ENCODE data around the gene MED10.

The MED10 gene

GRCh38 chr5:6350277-6351090, 27.9 kb downstream of the MED10 start:
- Mint-ChIP-seq H3K36me3 (ENCODE audit: insufficient read depth) (no peaks in the 10 kb centered on the region), H3K4me3 (no peak overlapping the region), H3K27ac (ENCODE audit: low read depth) (no peak overlapping the region), H3K27me3 (peaks cover 3% of the 10 kb centered on the region), H3K4me1 (no peaks in the 10 kb centered on the region), H3K9me3 (no peaks in the 10 kb centered on the region)
- DNase-seq (ENCODE audit: low spot score in 2 of 2) (no peak), ATAC-seq (replicated peaks; ENCODE audit: extremely low read depth, poor library complexity, severe bottlenecking) (no peak)

- H3K9me3 Mint-ChIP-seq, result no peaks in the 10 kb centered on the region
- H3K4me3 Mint-ChIP-seq, result no peak overlapping the region
- no peaks in the 10 kb centered on the region for H3K36me3 Mint-ChIP-seq (ENCODE audit: insufficient read depth)
- ATAC-seq (replicated peaks; ENCODE audit: extremely low read depth, poor library complexity, severe bottlenecking) (no peak), DNase-seq (ENCODE audit: low spot score in 2 of 2) (no peak)
- H3K27ac Mint-ChIP-seq (ENCODE audit: low read depth), result no peak overlapping the region
- H3K4me1 Mint-ChIP-seq, result no peaks in the 10 kb centered on the region
- peaks cover 11% of the 10 kb centered on the region for H3K27me3 Mint-ChIP-seq
These were observed 29.0 kb downstream of the MED10 start for GRCh38 chr5:6349387-6349786.

- DNase-seq (ENCODE audit: low spot score in 2 of 2) (no peak), ATAC-seq (replicated peaks; ENCODE audit: extremely low read depth, poor library complexity, severe bottlenecking) (no peak)
- Mint-ChIP-seq H3K27ac (ENCODE audit: low read depth) (no peak overlapping the region), H3K9me3 (no peaks in the 10 kb centered on the region), H3K36me3 (ENCODE audit: insufficient read depth) (no peaks in the 10 kb centered on the region), H3K27me3 (peaks cover 11% of the 10 kb centered on the region), H3K4me3 (no peak overlapping the region), H3K4me1 (no peaks in the 10 kb centered on the region)
These were observed 29.8 kb downstream of the MED10 start for GRCh38 chr5:6348476-6349000.

- no peak overlapping the region for H3K27ac Mint-ChIP-seq (ENCODE audit: low read depth)
These were observed 30.7 kb downstream of the MED10 start for GRCh38 chr5:6347673-6348072.

GRCh38 chr5:6347165-6347564, 31.2 kb downstream of the MED10 start:
- Mint-ChIP-seq H3K9me3 (no peaks in the 10 kb centered on the region), H3K4me1 (no peaks in the 10 kb centered on the region), H3K27me3 (peaks cover 11% of the 10 kb centered on the region), H3K4me3 (no peak overlapping the region), H3K36me3 (ENCODE audit: insufficient read depth) (no peaks in the 10 kb centered on the region), H3K27ac (ENCODE audit: low read depth) (no peak overlapping the region)
- no peak for ATAC-seq (replicated peaks; ENCODE audit: extremely low read depth, poor library complexity, severe bottlenecking)
- DNase-seq (ENCODE audit: low spot score in 2 of 2), result no peak

More at GRCh38 chr5:6347673-6348072, 30.7 kb downstream of the MED10 start:
- H3K4me1 Mint-ChIP-seq, result no peaks in the 10 kb centered on the region
- H3K4me3 Mint-ChIP-seq, result no peak overlapping the region
- peaks cover 11% of the 10 kb centered on the region for H3K27me3 Mint-ChIP-seq
- DNase-seq (ENCODE audit: low spot score in 2 of 2) (no peak), ATAC-seq (replicated peaks; ENCODE audit: extremely low read depth, poor library complexity, severe bottlenecking) (no peak)
- no peaks in the 10 kb centered on the region for H3K9me3 Mint-ChIP-seq
- no peaks in the 10 kb centered on the region for H3K36me3 Mint-ChIP-seq (ENCODE audit: insufficient read depth)

- ATAC-seq (replicated peaks; ENCODE audit: extremely low read depth, poor library complexity, severe bottlenecking) (no peak), DNase-seq (ENCODE audit: low spot score in 2 of 2) (no peak)
- no peak overlapping the region for H3K27ac Mint-ChIP-seq (ENCODE audit: low read depth)
- no peaks in the 10 kb centered on the region for H3K36me3 Mint-ChIP-seq (ENCODE audit: insufficient read depth)
- no peaks in the 10 kb centered on the region for H3K4me1 Mint-ChIP-seq
- H3K9me3 Mint-ChIP-seq, result no peaks in the 10 kb centered on the region
- no peak overlapping the region for H3K4me3 Mint-ChIP-seq
- H3K27me3 Mint-ChIP-seq, result peaks cover 11% of the 10 kb centered on the region
These were observed 33.8 kb downstream of the MED10 start for GRCh38 chr5:6344593-6344989.

GRCh38 chr5:6343951-6344592, 34.3 kb downstream of the MED10 start:
- ATAC-seq (replicated peaks; ENCODE audit: extremely low read depth, poor library complexity, severe bottlenecking) (no peak), DNase-seq (ENCODE audit: low spot score in 2 of 2) (no peak)
- H3K4me1 Mint-ChIP-seq, result no peaks in the 10 kb centered on the region
- H3K27me3 Mint-ChIP-seq, result peaks cover 11% of the 10 kb centered on the region
- no peak overlapping the region for H3K27ac Mint-ChIP-seq (ENCODE audit: low read depth)
- H3K9me3 Mint-ChIP-seq, result no peaks in the 10 kb centered on the region
- H3K4me3 Mint-ChIP-seq, result no peak overlapping the region
- H3K36me3 Mint-ChIP-seq (ENCODE audit: insufficient read depth), result no peaks in the 10 kb centered on the region

- ATAC-seq (replicated peaks; ENCODE audit: extremely low read depth, poor library complexity, severe bottlenecking), result no peak
- Mint-ChIP-seq H3K36me3 (ENCODE audit: insufficient read depth) (no peaks in the 10 kb centered on the region), H3K27me3 (peaks cover 11% of the 10 kb centered on the region), H3K27ac (ENCODE audit: low read depth) (no peak overlapping the region), H3K9me3 (no peaks in the 10 kb centered on the region), H3K4me3 (no peak overlapping the region), H3K4me1 (no peaks in the 10 kb centered on the region)
- no peak for DNase-seq (ENCODE audit: low spot score in 2 of 2)
These were observed 35.5 kb downstream of the MED10 start for GRCh38 chr5:6342689-6343315.

GRCh38 chr5:6340100-6340499, 38.2 kb downstream of the MED10 start:
- no peaks in the 10 kb centered on the region for H3K4me1 Mint-ChIP-seq
- ATAC-seq (replicated peaks; ENCODE audit: extremely low read depth, poor library complexity, severe bottlenecking) (no peak), DNase-seq (ENCODE audit: low spot score in 2 of 2) (no peak)
- H3K9me3 Mint-ChIP-seq, result no peaks in the 10 kb centered on the region
- peaks cover 2% of the 10 kb centered on the region for H3K36me3 Mint-ChIP-seq (ENCODE audit: insufficient read depth)
- peaks cover 4% of the 10 kb centered on the region for H3K27me3 Mint-ChIP-seq
- no peak overlapping the region for H3K27ac Mint-ChIP-seq (ENCODE audit: low read depth)
- H3K4me3 Mint-ChIP-seq, result no peak overlapping the region

- Mint-ChIP-seq H3K36me3 (ENCODE audit: insufficient read depth) (peaks cover 3% of the 10 kb centered on the region), H3K4me3 (no peak overlapping the region), H3K27me3 (no peaks in the 10 kb centered on the region), H3K4me1 (no peaks in the 10 kb centered on the region), H3K9me3 (no peaks in the 10 kb centered on the region), H3K27ac (ENCODE audit: low read depth) (no peak overlapping the region)
- ATAC-seq (replicated peaks; ENCODE audit: extremely low read depth, poor library complexity, severe bottlenecking) (no peak), DNase-seq (ENCODE audit: low spot score in 2 of 2) (no peak)
These were observed 39.5 kb downstream of the MED10 start for GRCh38 chr5:6338871-6339270.

- Mint-ChIP-seq H3K4me1 (no peaks in the 10 kb centered on the region), H3K9me3 (no peaks in the 10 kb centered on the region), H3K27ac (ENCODE audit: low read depth) (no peak overlapping the region), H3K4me3 (no peak overlapping the region), H3K36me3 (ENCODE audit: insufficient read depth) (peaks cover 3% of the 10 kb centered on the region), H3K27me3 (no peaks in the 10 kb centered on the region)
- DNase-seq (ENCODE audit: low spot score in 2 of 2), result no peak
- ATAC-seq (replicated peaks; ENCODE audit: extremely low read depth, poor library complexity, severe bottlenecking), result no peak
These were observed 40.2 kb downstream of the MED10 start for GRCh38 chr5:6338135-6338534.

GRCh38 chr5:6333182-6333905, 45.0 kb downstream of the MED10 start:
- no peak overlapping the region for H3K4me3 Mint-ChIP-seq
- DNase-seq (ENCODE audit: low spot score in 2 of 2) (no peak), ATAC-seq (replicated peaks; ENCODE audit: extremely low read depth, poor library complexity, severe bottlenecking) (no peak)
- no peaks in the 10 kb centered on the region for H3K27me3 Mint-ChIP-seq
- peaks cover 19% of the 10 kb centered on the region for H3K9me3 Mint-ChIP-seq
- H3K4me1 Mint-ChIP-seq, result no peaks in the 10 kb centered on the region
- peaks cover 3% of the 10 kb centered on the region for H3K36me3 Mint-ChIP-seq (ENCODE audit: insufficient read depth)
- no peak overlapping the region for H3K27ac Mint-ChIP-seq (ENCODE audit: low read depth)

All from central memory CD8-positive, alpha-beta T cell (primary cell).